Measurements from ENCODE around the gene MAN2B1. TPM values are rescaled to one million over a fixed set of nuclear protein-coding genes. Genes with fewer than 3 reads are reported as not detected.
A peak's percentile ranks its signal among the peaks of the same experiment; 100 is the strongest.

Gene MAN2B1
- total RNA-seq, 1 donor, result 143 TPM

DNA sequence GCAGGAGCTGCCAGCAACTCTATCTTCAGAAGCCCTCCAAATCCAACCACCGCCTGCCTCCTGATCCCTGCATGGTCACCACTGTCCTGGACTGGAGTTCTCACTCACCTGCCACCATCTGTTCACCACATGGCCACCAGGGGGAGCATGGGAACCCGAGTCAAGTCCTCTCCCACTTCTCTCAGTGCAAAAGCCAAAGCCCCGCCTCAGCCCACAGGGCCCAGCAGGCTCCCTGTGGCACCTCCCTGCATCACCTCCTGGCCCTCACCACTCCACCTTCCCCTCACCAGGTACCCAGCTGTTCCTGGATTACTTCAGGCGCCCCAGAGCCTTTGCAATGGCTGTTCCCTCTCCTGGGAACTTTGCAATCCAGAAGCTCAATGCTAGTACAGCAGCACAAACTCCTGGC, 9.8 kb upstream of the MAN2B1 start:
- H3K4me3 ChIP-seq (ENCODE audit: low read length), result no peak overlapping the region
- no peaks in the 10 kb centered on the region for H3K27me3 ChIP-seq (ENCODE audit: insufficient read depth, low read length)
- no peaks in the 10 kb centered on the region for H3K9me3 ChIP-seq (ENCODE audit: low read depth, low read length)
- H3K4me1 ChIP-seq (ENCODE audit: insufficient read depth, low read length), result peaks cover 24% of the 10 kb centered on the region

DNA sequence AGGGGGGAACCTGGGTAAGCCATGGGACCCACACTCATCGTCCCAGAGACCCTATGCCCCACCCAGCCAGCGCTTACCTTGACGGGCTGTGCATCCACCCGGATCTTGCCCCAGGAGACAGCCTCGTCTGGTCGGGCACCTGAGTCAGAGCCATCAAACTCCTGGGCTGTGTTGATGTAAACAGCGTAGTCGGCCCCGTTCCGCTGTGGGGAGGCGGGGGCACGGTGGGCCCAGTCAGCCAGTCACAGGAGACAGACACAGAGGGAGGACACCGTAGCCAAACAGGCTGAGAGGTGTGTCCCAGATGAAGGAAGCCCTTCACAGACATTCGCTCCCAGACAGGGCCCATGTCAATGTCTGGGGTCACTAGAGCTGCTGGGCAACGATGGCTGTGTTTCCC, 9.4 kb upstream of the MAN2B1 start:
- Histone ChIP-seq H3K4me3 (ENCODE audit: low read length) (no peak overlapping the region), H3K9me3 (ENCODE audit: low read depth, low read length) (no peaks in the 10 kb centered on the region), H3K27me3 (ENCODE audit: insufficient read depth, low read length) (no peaks in the 10 kb centered on the region), H3K4me1 (ENCODE audit: insufficient read depth, low read length) (peaks cover 21% of the 10 kb centered on the region)

DNA sequence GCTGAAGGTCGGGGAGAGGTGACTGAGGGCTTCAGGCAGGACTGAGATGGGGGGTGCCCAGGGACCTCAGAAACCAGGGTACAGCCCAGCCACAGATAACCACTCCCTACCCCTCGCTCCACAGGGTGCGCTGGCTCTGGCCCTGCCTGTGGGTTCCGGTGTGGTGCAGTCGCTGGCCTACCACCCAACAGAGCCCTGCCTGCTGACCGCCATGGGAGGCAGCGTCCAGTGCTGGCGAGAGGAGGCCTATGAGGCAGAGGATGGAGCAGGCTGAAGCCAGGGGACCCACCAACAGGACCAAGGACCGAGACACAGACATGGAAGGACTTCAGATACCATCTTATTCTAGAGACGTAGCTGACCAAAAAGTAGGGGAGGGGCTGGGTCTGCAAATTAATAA, 8.9 kb upstream of the MAN2B1 start:
- H3K4me1 ChIP-seq (ENCODE audit: insufficient read depth, low read length), result peaks cover 21% of the 10 kb centered on the region
- H3K9me3 ChIP-seq (ENCODE audit: low read depth, low read length), result no peaks in the 10 kb centered on the region
- no peaks in the 10 kb centered on the region for H3K27me3 ChIP-seq (ENCODE audit: insufficient read depth, low read length)
- no peak overlapping the region for H3K4me3 ChIP-seq (ENCODE audit: low read length)

DNA sequence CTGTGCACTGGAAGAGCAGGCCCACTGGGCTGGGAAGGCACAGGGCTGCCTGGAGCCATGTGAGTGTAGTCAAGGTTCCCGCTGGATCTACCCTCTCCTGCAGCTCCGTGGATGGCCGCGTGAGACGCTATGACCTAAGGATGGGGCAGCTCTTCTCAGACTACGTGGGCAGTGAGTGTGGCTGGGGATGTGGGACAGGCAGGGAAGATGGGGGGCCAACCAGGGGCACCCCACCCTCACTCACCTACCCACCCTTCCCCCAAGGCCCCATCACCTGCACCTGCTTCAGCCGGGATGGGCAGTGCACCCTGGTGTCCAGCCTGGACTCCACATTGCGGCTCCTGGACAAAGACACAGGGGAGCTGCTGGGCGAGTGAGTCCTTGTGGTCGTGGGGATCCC, 6.2 kb upstream of the MAN2B1 start:
- Histone ChIP-seq H3K9me3 (ENCODE audit: low read depth, low read length) (no peaks in the 10 kb centered on the region), H3K4me1 (ENCODE audit: insufficient read depth, low read length) (peaks cover 32% of the 10 kb centered on the region), H3K4me3 (ENCODE audit: low read length) (no peak overlapping the region), H3K27me3 (ENCODE audit: insufficient read depth, low read length) (no peaks in the 10 kb centered on the region)

DNA sequence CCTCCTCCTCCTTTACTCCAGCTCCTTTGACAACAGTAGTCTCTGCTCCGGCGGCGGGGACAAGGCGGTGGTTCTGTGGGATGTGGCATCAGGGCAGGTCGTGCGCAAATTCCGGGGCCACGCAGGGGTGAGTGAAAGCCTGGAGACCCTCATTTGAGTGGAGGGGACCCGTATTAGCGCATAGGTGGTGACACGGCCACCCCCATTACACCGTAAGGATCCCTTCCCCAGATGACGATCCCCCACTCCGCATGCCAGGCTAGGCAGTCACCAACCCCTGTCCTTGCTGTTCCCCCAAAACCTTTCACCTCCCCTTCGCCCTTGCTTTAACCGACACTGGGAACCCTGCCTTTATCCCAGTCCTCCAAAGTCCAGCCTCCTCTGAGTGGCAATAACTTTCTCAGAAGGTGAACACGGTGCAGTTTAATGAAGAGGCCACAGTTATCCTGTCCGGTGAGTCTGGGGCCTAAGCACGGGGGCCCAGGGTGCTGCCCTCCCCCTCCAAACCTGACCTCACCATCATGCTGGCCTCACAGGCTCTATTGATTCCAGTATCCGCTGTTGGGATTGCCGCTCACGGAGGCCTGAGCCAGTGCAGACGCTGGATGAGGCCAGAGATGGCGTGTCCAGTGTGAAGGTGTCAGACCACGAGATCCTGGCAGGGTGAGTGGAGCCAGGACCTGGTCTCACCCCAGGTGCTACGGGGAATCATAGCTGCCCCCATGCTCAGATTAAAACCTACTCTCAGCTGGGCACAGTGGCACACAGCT, 3.8 kb upstream of the MAN2B1 start:
- no peaks in the 10 kb centered on the region for H3K9me3 ChIP-seq (ENCODE audit: low read depth, low read length)
- no peaks in the 10 kb centered on the region for H3K27me3 ChIP-seq (ENCODE audit: insufficient read depth, low read length)
- peaks cover 42% of the 10 kb centered on the region for H3K4me1 ChIP-seq (ENCODE audit: insufficient read depth, low read length)
- H3K4me3 ChIP-seq (ENCODE audit: low read length), result peak overlapping the region; percentile 94

DNA sequence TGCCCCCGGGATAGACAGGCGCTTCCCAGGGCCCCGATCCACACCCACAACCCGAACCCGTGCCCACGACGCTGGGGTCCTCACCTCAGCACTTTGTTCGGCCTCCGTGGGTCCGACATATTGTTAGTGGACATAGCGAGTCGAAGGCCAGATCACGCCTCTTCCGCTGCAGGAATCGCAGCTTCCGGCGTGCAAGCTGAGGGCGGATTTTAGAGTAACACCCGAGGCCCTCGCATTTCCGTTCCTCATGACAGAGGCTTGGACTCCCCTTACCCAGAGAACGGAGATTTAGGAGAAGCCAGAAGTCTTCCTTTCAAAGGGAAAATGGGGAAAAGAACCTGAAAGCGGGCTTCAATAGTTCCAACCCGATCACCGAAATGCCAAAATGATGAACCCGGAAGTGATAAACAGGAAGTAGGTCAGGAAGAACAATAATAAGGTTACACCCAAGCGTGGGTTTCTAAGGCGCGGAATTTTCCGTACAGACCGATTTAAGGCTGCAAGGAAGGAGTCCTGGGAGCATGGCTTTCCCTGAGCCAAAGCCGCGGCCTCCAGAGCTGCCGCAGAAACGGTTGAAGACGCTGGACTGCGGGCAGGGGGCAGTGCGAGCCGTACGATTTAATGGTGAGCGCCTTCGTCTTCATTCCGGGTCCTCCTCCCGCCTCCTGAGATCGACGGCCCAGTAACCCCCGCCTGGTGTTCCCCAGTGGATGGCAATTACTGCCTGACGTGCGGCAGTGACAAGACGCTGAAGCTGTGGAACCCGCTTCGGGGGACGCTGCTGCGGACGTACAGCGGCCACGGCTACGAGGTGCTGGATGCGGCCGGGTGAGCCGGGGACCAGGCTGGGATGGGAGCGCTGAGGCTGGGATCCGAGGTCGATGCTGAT, 3.0 kb upstream of the MAN2B1 start:
- H3K4me1 ChIP-seq (ENCODE audit: insufficient read depth, low read length), result peaks cover 51% of the 10 kb centered on the region
- H3K9me3 ChIP-seq (ENCODE audit: low read depth, low read length), result no peaks in the 10 kb centered on the region
- H3K4me3 ChIP-seq (ENCODE audit: low read length), result peak overlapping the region; percentile 94
- no peaks in the 10 kb centered on the region for H3K27me3 ChIP-seq (ENCODE audit: insufficient read depth, low read length)

DNA sequence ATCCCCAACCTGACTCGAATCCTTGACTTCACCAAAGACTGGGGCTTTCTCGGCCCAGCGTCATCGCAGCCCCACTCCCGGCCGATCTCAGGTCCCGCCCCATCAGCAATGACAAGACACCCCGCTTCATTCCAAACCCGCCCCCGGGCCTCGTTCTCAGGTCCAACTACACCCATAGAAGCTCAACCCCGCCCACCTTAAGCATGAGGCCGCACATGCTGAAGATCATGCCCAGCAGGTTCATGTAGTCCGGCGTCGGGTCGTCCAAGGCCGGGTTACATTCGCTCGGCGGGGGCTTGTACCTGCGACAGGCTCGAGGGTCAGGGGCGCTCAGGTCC, 2.4 kb upstream of the MAN2B1 start:
- peaks cover 57% of the 10 kb centered on the region for H3K4me1 ChIP-seq (ENCODE audit: insufficient read depth, low read length)
- H3K4me3 ChIP-seq (ENCODE audit: low read length), result peak overlapping the region; percentile 94
- H3K27me3 ChIP-seq (ENCODE audit: insufficient read depth, low read length), result no peaks in the 10 kb centered on the region
- H3K9me3 ChIP-seq (ENCODE audit: low read depth, low read length), result no peaks in the 10 kb centered on the region

DNA sequence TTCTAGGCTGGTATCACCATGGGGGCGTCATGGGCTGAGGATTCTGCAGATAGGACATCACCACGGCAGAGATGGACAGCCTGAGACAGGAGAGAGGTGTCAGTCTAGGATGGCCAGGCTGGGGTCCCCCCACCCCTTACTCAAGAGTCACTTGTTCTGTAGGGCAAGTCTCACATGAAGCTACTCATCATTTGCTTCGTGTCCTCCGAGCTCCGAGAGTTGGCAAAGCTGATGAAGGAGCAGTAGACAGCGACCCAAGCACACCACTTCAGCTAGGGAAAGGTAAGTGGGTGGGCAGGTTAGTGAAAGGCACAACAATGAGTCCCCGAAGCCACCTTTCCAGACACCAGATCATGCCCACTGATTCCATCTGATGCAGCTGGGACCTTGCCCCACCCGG, 1.8 kb upstream of the MAN2B1 start:
- peaks cover 59% of the 10 kb centered on the region for H3K4me1 ChIP-seq (ENCODE audit: insufficient read depth, low read length)
- H3K9me3 ChIP-seq (ENCODE audit: low read depth, low read length), result no peaks in the 10 kb centered on the region
- peak overlapping the region; percentile 94 for H3K4me3 ChIP-seq (ENCODE audit: low read length)
- H3K27me3 ChIP-seq (ENCODE audit: insufficient read depth, low read length), result no peaks in the 10 kb centered on the region

DNA sequence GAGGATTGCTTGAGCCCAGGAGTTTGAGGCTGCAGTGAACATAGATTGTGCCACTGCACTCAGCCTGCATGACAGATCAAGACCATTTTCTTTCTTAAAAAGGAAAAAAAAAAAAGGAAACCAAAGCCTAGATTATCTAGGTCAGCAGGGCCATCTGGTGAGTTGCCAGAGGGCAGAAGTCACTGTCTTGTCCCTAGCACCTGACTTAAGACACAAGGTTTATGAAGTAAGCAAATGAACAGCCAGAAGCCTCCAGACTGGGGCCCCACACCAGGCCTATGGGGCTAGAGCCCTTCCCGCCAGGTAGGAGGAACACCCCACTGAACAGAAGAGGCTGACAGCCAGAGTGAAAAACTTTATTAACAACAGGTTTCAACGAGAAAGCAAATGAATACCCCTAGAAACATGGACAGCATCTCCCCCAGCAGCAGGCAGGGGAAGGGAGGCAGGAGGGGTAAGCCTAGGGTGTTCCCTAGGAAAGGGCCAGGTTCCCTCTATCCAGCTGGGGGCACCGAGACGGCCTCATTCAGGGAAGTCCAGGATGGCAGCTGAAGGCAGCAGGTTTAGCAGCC, 1.3 kb upstream of the MAN2B1 start:
- Histone ChIP-seq H3K4me1 (ENCODE audit: insufficient read depth, low read length) (peaks cover 59% of the 10 kb centered on the region), H3K9me3 (ENCODE audit: low read depth, low read length) (no peaks in the 10 kb centered on the region), H3K4me3 (ENCODE audit: low read length) (no peak overlapping the region), H3K27me3 (ENCODE audit: insufficient read depth, low read length) (no peaks in the 10 kb centered on the region)

DNA sequence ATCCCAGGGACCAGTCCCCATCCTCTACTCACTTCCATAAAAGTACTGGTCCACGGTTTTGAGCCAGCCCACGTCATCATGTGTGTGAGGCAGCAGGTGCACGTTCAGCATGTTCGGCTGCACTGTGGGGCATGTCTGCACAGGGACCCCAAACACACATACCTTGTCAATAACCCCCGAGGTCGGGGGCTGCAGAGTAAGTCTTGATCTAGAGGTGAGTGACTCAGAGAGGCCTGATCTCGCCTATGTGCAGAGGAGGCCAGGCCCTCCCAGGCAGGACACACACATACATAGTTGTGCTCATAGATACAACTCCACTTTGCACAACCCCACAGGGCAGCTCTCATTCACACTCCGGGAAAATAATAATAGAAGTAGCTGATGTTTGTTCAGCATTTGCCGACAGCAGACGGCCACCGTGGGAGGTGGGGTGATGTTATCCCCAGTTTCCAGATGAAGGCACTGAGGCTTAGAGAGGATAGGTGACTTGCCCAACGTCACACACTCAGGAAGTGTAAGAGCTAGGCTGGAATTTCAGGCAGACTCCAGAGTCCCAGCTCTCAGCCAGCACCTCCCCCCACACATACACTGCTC, 774 bp downstream of the MAN2B1 start:
- peaks cover 59% of the 10 kb centered on the region for H3K4me1 ChIP-seq (ENCODE audit: insufficient read depth, low read length)
- H3K4me3 ChIP-seq (ENCODE audit: low read length), result peak overlapping the region; percentile 74
- no peaks in the 10 kb centered on the region for H3K9me3 ChIP-seq (ENCODE audit: low read depth, low read length)
- no peaks in the 10 kb centered on the region for H3K27me3 ChIP-seq (ENCODE audit: insufficient read depth, low read length)

DNA sequence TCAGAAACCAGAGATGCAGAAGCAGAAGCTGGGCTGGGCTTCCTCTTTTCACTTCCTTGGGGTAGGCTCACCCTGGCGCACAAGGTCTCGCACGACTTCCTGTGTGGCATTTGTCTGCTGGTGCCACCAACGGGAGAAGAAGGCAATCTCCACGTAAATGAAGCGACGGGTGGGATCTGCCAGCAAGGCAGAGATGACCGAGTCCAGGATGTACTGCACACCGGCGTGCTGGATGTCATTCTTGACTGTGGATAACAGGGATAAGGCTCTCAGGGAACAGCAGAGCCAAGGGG, 1.3 kb downstream of the MAN2B1 start:
- no peaks in the 10 kb centered on the region for H3K9me3 ChIP-seq (ENCODE audit: low read depth, low read length)
- peaks cover 54% of the 10 kb centered on the region for H3K4me1 ChIP-seq (ENCODE audit: insufficient read depth, low read length)
- H3K27me3 ChIP-seq (ENCODE audit: insufficient read depth, low read length), result no peaks in the 10 kb centered on the region
- H3K4me3 ChIP-seq (ENCODE audit: low read length), result peak overlapping the region; percentile 74

DNA sequence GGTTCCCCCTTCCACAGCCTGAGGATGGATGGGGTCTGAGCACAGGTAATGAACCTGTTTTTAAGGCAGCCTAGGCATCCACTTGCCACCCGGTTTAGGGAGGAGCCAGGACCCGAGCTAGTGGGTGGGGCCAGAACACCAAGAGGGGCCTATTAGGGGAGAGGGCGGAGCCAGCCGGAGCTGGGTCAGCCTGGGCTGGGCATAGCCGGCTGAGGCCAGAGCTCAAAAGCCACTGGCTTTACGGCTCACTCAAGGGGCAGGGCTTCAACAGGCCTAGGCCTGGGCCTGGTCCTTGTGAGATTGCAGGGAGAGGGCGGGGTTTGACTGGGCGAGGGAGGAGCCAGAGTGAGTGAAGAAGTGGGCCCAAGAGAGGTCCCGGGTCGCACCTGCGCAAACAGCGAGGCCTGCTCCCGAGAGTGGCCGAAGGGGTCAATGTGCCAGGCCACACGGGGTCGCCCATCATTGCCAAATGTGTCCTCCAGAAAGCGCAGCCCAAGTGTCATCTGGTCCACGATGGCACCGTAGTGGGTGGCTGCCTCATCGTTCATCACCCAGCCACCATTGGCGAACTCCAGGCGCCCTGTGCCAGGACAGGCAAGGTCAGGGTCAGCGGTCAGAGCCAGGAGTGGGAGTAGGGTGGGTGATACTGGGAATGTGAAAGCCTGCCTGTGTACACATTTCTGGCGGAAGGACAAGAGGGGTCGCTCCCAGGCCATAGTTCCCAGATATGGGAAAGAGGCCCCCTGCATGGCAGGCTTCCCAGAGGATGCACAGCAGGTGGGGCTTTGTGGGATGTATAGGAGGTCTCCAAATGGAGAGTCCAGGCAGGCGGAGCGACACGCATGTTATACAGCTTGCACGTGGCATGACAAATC, 1.9 kb downstream of the MAN2B1 start:
- H3K4me3 ChIP-seq (ENCODE audit: low read length), result no peak overlapping the region
- no peaks in the 10 kb centered on the region for H3K9me3 ChIP-seq (ENCODE audit: low read depth, low read length)
- H3K27me3 ChIP-seq (ENCODE audit: insufficient read depth, low read length), result no peaks in the 10 kb centered on the region
- H3K4me1 ChIP-seq (ENCODE audit: insufficient read depth, low read length), result peaks cover 49% of the 10 kb centered on the region

DNA sequence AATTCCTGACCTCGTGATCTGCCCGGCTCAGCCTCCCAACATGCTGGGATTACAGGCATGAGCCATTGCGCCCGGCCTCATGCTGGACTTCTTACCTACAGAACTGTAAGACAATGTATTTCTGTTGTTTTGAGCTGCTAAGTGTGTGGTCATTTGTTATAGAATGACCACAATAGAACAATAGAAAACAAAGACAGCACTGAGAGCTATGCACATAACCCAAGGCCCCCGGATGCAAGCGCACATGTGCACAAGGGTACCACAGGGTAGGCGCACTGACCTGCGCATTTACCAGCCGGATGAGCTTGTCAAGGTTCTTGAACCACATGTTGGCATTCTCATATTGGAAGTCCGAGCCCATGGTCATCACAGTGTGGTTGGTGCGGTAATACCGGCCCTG, 5.6 kb downstream of the MAN2B1 start:
- Histone ChIP-seq H3K4me3 (ENCODE audit: low read length) (no peak overlapping the region), H3K27me3 (ENCODE audit: insufficient read depth, low read length) (no peaks in the 10 kb centered on the region), H3K4me1 (ENCODE audit: insufficient read depth, low read length) (peaks cover 23% of the 10 kb centered on the region), H3K9me3 (ENCODE audit: low read depth, low read length) (no peaks in the 10 kb centered on the region)

DNA sequence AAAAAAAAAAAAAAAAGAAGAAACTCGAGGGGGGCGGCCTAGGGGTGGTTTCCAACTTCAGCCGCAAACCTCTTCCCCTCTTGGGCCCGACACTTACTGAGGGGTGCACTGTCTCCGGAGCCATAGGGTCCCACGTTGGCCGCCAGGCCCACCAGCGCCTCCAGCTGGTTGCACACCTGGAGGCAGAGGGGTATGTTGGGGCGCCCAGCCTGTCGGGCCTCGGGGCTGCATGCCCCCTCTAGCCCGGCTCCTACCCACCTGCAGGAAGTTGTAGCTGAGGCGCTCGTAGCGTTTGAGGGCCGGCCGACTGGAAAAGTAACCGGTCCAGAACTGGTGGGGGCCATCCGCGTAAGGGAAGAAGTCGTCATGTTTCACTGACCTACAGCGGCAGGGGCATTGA, 8.6 kb downstream of the MAN2B1 start:
- Histone ChIP-seq H3K27me3 (ENCODE audit: insufficient read depth, low read length) (no peaks in the 10 kb centered on the region), H3K4me1 (ENCODE audit: insufficient read depth, low read length) (no peaks in the 10 kb centered on the region), H3K4me3 (ENCODE audit: low read length) (no peak overlapping the region), H3K9me3 (ENCODE audit: low read depth, low read length) (no peaks in the 10 kb centered on the region)
